ENCODE data around the gene TYSND1.

TYSND1 gene

GRCh38 chr10:70096705-70097420, 49.6 kb downstream of the TYSND1 start:
- no peaks in the 10 kb centered on the region for H3K79me2 ChIP-seq (ENCODE audit: insufficient read depth, low read length)
- TF ChIP-seq EZH2phosphoT487 (IDR thresholded peaks at IDR 0.05; ENCODE audit: borderline replicate concordance), result no peak
- no peak for TF ChIP-seq CTCF (conservative IDR thresholded peaks at IDR 0.05; ENCODE audit: low read length)
- no peak overlapping the region for H3K4me3 ChIP-seq (ENCODE audit: low read length, poor library complexity, severe bottlenecking)
- H3K9me3 ChIP-seq (ENCODE audit: insufficient read depth, low read depth, low read length), result no peaks in the 10 kb centered on the region
- no peak overlapping the region for H2AFZ ChIP-seq (ENCODE audit: low read length)
- H3K9ac ChIP-seq (ENCODE audit: low read depth, low read length, poor library complexity, severe bottlenecking), result no peak overlapping the region
- no peaks in the 10 kb centered on the region for H3F3A ChIP-seq (ENCODE audit: low read depth)
- peak overlapping the region; percentile 26 for H3K4me2 ChIP-seq (ENCODE audit: low read depth, low read length, poor library complexity, severe bottlenecking)
- peaks cover 11% of the 10 kb centered on the region; the same call in 1 of the 2 replicates for H3K36me3 ChIP-seq (ENCODE audit: insufficient read depth, low read length)
- no peaks in the 10 kb centered on the region for H3K27me3 ChIP-seq (ENCODE audit: insufficient read depth, low read length, poor library complexity, severe bottlenecking)
- H4K20me1 ChIP-seq (ENCODE audit: insufficient read depth, low read length, poor library complexity, severe bottlenecking), result no peaks in the 10 kb centered on the region
- H3K4me1 ChIP-seq (ENCODE audit: insufficient read depth, low read length, poor library complexity, severe bottlenecking), result peaks cover 38% of the 10 kb centered on the region
- no peaks in the 10 kb centered on the region for H3K9me2 ChIP-seq (replicated peaks; ENCODE audit: low read depth, low read length)

GRCh38 chr10:70096016-70096704, 50.3 kb downstream of the TYSND1 start:
- no peak overlapping the region for H3K4me3 ChIP-seq (ENCODE audit: low read length, poor library complexity, severe bottlenecking)
- no peaks in the 10 kb centered on the region for H4K20me1 ChIP-seq (ENCODE audit: insufficient read depth, low read length, poor library complexity, severe bottlenecking)
- peak overlapping the region; percentile 26 for H3K4me2 ChIP-seq (ENCODE audit: low read depth, low read length, poor library complexity, severe bottlenecking)
- H3F3A ChIP-seq (ENCODE audit: low read depth), result no peaks in the 10 kb centered on the region
- H3K9me2 ChIP-seq (replicated peaks; ENCODE audit: low read depth, low read length), result no peaks in the 10 kb centered on the region
- no peak overlapping the region for H2AFZ ChIP-seq (ENCODE audit: low read length)
- no peaks in the 10 kb centered on the region for H3K9me3 ChIP-seq (ENCODE audit: insufficient read depth, low read depth, low read length)
- H3K36me3 ChIP-seq (ENCODE audit: insufficient read depth, low read length), result peaks cover 11% of the 10 kb centered on the region; the same call in 1 of the 2 replicates
- H3K27me3 ChIP-seq (ENCODE audit: insufficient read depth, low read length, poor library complexity, severe bottlenecking), result no peaks in the 10 kb centered on the region
- H3K4me1 ChIP-seq (ENCODE audit: insufficient read depth, low read length, poor library complexity, severe bottlenecking), result peaks cover 39% of the 10 kb centered on the region
- no peak overlapping the region for H3K9ac ChIP-seq (ENCODE audit: low read depth, low read length, poor library complexity, severe bottlenecking)
- no peaks in the 10 kb centered on the region for H3K79me2 ChIP-seq (ENCODE audit: insufficient read depth, low read length)
- TF ChIP-seq CTCF (conservative IDR thresholded peaks at IDR 0.05; ENCODE audit: low read length) (no peak), EZH2phosphoT487 (IDR thresholded peaks at IDR 0.05; ENCODE audit: borderline replicate concordance) (no peak)

- Histone ChIP-seq H3K9me3 (ENCODE audit: insufficient read depth, low read depth, low read length) (no peaks in the 10 kb centered on the region), H3K36me3 (ENCODE audit: insufficient read depth, low read length) (peaks cover 10% of the 10 kb centered on the region; the same call in 1 of the 2 replicates), H3K4me2 (ENCODE audit: low read depth, low read length, poor library complexity, severe bottlenecking) (peak overlapping the region; percentile 67), H3K9ac (ENCODE audit: low read depth, low read length, poor library complexity, severe bottlenecking) (peak overlapping the region; percentile 43), H4K20me1 (ENCODE audit: insufficient read depth, low read length, poor library complexity, severe bottlenecking) (no peaks in the 10 kb centered on the region), H3K4me1 (ENCODE audit: insufficient read depth, low read length, poor library complexity, severe bottlenecking) (peaks cover 39% of the 10 kb centered on the region), H3K9me2 (replicated peaks; ENCODE audit: low read depth, low read length) (no peaks in the 10 kb centered on the region), H3F3A (ENCODE audit: low read depth) (no peaks in the 10 kb centered on the region), H3K4me3 (ENCODE audit: low read length, poor library complexity, severe bottlenecking) (peak overlapping the region; percentile 55), H2AFZ (ENCODE audit: low read length) (0 out of 2 replicates have a peak overlapping the region, but pooled peaks have one; percentile 56), H3K27me3 (ENCODE audit: insufficient read depth, low read length, poor library complexity, severe bottlenecking) (no peaks in the 10 kb centered on the region), H3K79me2 (ENCODE audit: insufficient read depth, low read length) (no peaks in the 10 kb centered on the region)
- TF ChIP-seq EZH2phosphoT487 (IDR thresholded peaks at IDR 0.05; ENCODE audit: borderline replicate concordance) (no peak), CTCF (conservative IDR thresholded peaks at IDR 0.05; ENCODE audit: low read length) (no peak)
Observed at GRCh38 chr10:70094250-70094649, 52.2 kb downstream of the TYSND1 start.

All from Loucy (cell line).